GM11168 (cell line): ENCODE data around the gene SYN1.

Experiments
- in situ Hi-C: fragments of 300-500 bp; cut with MboI; formaldehyde crosslinking; loops from one replicate; pipeline ENCODE4 v1.12.0; 2022; ENCODE audit warnings: low sequenced_read_pairs; ENCODE audit not compliant: unreplicated experiment

SYN1 gene

DNA sequence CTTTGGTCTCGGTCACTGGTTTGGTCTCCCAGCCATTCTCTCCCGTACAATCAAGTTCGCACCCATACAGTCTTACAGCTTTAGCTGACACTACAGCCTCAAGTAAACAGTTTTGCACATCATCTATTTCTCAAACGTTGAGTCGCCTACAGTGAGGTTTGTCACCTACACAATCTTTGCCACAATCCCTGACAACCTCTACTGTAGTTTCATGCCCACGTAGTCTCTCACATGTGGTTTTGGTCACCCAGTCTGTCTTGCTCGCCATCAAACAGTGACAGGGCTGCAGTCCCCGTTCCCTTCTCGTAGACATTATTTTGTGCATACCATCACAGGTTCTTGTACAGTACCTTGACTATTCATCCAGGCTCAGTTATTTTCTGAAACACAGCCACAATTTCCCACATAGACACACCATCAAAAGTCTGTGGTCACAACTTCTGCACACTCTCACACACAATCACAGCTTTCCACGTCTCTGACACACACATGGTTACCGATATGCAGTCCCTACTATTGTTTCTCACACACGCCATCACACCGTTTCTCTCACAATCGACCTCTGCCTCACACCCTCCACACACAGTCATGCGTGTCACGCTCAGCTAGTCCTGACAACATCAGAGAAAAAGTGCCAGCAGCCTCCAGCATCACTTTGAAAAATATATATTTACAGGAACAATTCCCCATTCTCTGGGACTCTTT is 15.4 kb upstream of the SYN1 start:
- in situ Hi-C loops, result no loop called here

GRCh38 chrX:47633689-47634590 is 14.3 kb upstream of the SYN1 start:
- in situ Hi-C loops, result no loop called here

- in situ Hi-C loops, result no loop called here
These were observed 13.0 kb upstream of the SYN1 start for GRCh38 chrX:47632666-47633065.

- in situ Hi-C loops, result no loop called here
These were observed 12.0 kb upstream of the SYN1 start for GRCh38 chrX:47631676-47632075.

GRCh38 chrX:47629419-47630200 is 10.0 kb upstream of the SYN1 start, which contains the start of gene CFP:
TSS of gene CFP (minus strand) at chrX:47629930. CDS start at chrX:47629844, 86 bp downstream.
- in situ Hi-C loops, result no loop called here

DNA sequence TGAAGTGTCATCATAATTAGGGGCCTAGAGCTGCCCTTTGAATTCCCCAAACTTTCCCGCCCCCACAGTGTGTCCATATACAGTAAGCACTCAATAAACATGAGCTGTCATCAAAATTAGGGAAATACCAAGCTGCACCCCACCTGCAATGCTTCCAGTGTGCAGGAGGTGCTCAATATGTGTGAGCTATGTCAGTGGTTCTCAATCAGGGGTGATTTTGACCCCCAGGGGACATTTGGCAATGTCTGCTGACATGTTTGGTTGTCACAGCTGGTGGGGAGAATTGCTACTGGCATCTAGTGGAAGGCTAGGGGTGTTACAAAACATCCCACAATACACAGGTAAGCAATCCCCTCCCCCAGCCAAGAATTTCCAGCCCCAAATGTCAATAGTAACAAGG is 9.3 kb upstream of the SYN1 start:
- in situ Hi-C loops, result no loop called here

DNA sequence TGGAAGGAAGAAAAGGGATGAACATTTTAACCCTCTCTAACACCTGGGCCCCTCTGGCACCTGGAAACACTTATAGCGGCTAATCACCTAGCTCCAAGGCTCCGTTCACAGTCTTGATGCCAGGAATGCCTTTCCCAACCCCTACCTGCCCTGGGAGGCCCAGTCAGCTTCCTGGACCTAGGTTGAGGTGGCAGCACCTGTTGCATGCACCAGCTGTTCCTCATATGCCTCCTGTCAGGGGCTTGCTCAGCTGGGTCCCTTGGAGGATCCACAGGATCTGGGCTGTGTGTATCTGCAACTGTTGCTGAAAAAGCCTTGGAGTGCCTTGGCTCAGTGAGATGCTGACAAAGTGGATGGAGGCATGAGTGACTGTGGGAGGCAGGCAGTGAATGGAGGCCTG is 5.7 kb upstream of the SYN1 start:
- in situ Hi-C loops, result no loop called here

- in situ Hi-C loops, result no loop called here
These were observed 3.9 kb upstream of the SYN1 start for GRCh38 chrX:47623540-47624027.

- in situ Hi-C loops, result no loop called here
These were observed 2.2 kb upstream of the SYN1 start for GRCh38 chrX:47621851-47622250.

DNA sequence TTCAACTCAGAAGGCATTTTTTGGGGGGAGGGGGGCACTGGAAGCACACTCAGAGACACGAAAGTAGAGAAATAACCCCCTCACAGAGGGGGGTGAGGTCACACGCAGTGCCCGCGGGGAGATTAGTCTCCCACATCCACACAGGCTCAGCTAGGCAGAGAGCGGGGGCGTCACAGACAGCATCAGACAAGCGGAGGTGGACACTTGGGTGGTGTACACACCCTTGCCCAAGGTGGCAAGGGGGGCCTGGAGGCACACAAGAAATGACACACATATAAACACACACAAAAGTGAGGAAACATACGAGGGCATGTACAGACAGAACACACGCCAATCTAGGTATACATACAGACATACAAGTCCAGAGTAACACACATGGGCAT is 637 bp upstream of the SYN1 start:
- in situ Hi-C loops, result no loop called here

DNA sequence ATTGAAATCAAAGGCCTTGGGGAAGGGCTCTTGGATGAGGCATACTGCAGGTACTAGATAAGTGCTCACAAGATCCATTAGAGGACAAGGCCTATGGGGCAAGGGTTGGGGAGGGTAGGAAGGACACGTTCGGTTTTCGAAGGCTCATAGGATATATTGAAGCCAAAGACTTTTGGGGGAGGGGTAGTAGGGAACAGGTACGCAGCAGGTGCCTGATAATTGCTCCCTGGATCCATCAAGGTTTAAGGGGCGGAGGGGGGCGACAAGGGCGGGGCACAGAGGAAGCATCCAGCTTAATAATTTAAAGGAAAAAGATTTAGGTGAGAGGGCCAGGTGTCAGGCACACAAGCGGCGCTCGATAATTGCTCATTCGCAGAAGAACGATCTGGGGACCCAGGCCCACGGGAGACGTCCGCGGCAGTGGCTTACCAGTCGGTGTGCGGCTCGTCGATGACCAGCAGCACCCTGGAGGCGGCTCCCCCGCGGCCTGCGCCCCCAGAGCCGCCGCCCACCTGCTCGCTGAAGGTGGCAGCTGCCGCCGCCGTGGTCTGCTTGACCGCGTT is 653 bp downstream of the SYN1 start:
- in situ Hi-C loops, result no loop called here

- in situ Hi-C loops, result no loop called here
These were observed 5.0 kb downstream of the SYN1 start for GRCh38 chrX:47614618-47615017.

DNA sequence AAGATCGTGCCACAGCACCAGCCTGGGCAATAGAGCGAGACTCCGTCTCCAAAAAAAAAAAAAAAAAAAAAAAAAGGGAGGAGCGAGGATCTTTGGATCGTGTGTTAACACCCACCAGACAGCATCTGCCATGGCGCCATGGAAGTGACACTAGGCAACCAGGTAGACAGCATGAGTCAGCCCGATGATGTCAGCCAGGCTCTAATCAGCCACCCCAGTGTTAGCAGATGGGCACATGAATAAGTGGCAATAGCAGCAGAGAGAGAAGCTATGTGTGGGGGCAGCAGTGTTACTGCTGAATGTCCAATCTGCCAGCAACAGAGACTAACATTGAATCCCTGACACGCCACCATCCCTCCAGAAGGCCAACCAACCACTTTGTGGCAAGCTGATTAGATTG is 6.6 kb downstream of the SYN1 start:
- in situ Hi-C loops, result no loop called here

DNA sequence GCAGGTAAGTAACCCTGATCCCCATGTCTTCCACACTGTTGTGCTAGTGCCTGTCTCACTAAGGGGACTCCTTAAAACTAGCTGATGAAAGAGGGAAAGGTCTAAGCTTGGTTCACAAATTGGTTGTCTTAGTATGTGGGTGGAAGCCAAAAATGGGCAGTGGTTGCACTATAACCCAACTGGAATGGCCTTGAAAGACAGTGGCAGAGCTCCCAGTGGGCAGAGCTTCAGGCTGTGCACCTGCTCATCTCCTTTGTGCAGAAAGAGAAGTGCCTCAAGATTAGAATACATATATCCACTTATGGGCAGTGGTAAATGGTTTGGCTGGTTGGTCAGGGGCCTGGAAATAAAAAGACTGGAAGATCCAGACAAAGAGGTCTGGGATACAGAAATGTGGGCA is 7.2 kb downstream of the SYN1 start:
- in situ Hi-C loops, result no loop called here

GRCh38 chrX:47611926-47612325 is 7.7 kb downstream of the SYN1 start:
- in situ Hi-C loops, result no loop called here

GRCh38 chrX:47611489-47611888 is 8.2 kb downstream of the SYN1 start:
- in situ Hi-C loops, result no loop called here

- in situ Hi-C loops, result no loop called here
These were observed 9.1 kb downstream of the SYN1 start for GRCh38 chrX:47610511-47610910.

DNA sequence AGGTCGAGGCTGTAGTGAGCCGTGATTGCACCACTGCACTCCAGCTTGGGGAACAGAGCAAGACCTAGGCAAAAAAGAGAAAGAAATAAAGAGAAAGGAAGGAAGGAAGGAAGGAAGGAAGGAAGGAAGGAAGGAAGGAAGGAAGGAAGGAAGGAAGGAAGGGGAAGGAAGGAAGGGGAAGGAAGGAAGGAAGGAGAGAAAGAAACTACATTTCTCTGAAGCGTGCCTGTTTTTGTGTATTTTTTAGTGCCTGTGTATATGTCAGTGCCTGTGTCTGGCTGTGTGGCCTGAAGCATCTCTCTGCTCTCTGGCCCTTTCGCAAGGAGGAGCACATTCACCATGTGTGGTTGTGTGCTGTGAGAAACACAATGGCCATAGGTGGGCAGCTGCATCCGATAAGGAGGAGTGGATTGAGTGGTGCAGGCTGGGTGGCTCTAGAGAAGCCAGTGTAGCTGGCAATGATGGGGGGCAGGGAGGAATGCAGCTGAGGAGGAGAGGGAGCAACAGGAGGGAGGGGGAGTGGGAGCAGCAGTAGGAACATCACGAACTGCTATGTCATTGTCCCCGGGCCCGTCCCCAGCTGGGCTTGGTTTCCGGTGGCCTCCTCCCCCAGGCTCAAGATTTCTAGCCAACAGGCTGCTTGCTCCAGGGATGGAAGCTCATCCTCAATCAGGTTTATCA is 11.4 kb downstream of the SYN1 start:
- in situ Hi-C loops, result no loop called here

- in situ Hi-C loops, result no loop called here
These were observed 12.6 kb downstream of the SYN1 start for GRCh38 chrX:47607091-47607490.

DNA sequence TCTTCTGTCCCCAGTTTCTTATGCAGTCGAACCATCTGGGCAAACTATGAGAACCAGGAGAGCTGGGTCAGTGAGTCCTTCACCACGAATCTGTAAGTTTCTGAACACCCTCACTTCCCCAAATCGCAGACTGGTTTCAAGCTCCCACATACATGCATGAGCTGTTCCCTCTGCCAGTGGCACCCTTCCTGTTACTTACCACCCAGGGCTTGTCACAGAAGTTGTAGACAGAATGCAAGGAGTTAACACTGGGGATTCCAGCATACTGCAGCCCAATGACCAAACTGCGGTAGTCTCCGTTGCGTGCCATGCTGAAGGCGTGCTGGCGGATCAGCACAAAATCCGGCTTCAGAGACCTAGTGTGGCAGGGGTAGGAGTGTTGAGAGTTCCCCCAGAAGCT is 14.6 kb downstream of the SYN1 start:
- in situ Hi-C loops, result no loop called here
